Measurements from ENCODE around the gene FN1. TPM values are rescaled to one million over a fixed set of nuclear protein-coding genes. Genes with fewer than 3 reads are reported as not detected.

The FN1 gene
- total RNA-seq, 1 donor from 2014 or later = 52.0 TPM

GRCh38 chr2:215395687-215396460 is 40.0 kb downstream of the FN1 start:
- no peaks in the 10 kb centered on the region for H3K4me1 ChIP-seq
- H3K9ac ChIP-seq = no peak overlapping the region
- Mint-ChIP-seq H3K4me1 (no peaks in the 10 kb centered on the region), H3K36me3 (peaks cover 40% of the 10 kb centered on the region), H3K27ac (no peak overlapping the region), H3K4me3 (no peak overlapping the region), H3K9me3 (no peaks in the 10 kb centered on the region), H3K27me3 (ENCODE audit: insufficient read depth, low read depth) (no peaks in the 10 kb centered on the region)
- no peak for DNase-seq (ENCODE audit: low spot score)
- TF ChIP-seq EZH2 (IDR thresholded peaks at IDR 0.05) = no peak
- no peak for TF ChIP-seq EZH2phosphoT487 (IDR thresholded peaks at IDR 0.05)
- TF ChIP-seq, protein P1, sequence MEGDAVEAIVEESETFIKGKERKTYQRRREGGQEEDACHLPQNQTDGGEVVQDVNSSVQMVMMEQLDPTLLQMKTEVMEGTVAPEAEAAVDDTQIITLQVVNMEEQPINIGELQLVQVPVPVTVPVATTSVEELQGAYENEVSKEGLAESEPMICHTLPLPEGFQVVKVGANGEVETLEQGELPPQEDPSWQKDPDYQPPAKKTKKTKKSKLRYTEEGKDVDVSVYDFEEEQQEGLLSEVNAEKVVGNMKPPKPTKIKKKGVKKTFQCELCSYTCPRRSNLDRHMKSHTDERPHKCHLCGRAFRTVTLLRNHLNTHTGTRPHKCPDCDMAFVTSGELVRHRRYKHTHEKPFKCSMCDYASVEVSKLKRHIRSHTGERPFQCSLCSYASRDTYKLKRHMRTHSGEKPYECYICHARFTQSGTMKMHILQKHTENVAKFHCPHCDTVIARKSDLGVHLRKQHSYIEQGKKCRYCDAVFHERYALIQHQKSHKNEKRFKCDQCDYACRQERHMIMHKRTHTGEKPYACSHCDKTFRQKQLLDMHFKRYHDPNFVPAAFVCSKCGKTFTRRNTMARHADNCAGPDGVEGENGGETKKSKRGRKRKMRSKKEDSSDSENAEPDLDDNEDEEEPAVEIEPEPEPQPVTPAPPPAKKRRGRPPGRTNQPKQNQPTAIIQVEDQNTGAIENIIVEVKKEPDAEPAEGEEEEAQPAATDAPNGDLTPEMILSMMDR (IDR thresholded peaks at IDR 0.05) = no peak
- H3K27me3 ChIP-seq = no peaks in the 10 kb centered on the region
- no peak overlapping the region for H3K4me2 ChIP-seq
- H3K36me3 ChIP-seq = no peaks in the 10 kb centered on the region
- H3K79me2 ChIP-seq (ENCODE audit: low read depth) = no peaks in the 10 kb centered on the region
- no peaks in the 10 kb centered on the region for H4K20me1 ChIP-seq (ENCODE audit: low read depth)
- H3F3A ChIP-seq (ENCODE audit: low read depth) = no peaks in the 10 kb centered on the region
- H2AFZ ChIP-seq (replicated peaks) = no peak overlapping the region
- H3K9me3 ChIP-seq (ENCODE audit: low read depth) = no peaks in the 10 kb centered on the region
- H3K27ac ChIP-seq = no peak overlapping the region
- H3K4me3 ChIP-seq = no peak overlapping the region

GRCh38 chr2:215394102-215394805 is 41.6 kb downstream of the FN1 start:
- Mint-ChIP-seq H3K27me3 (ENCODE audit: insufficient read depth, low read depth) (no peaks in the 10 kb centered on the region), H3K27ac (no peak overlapping the region), H3K36me3 (peaks cover 47% of the 10 kb centered on the region), H3K9me3 (no peaks in the 10 kb centered on the region), H3K4me1 (no peaks in the 10 kb centered on the region), H3K4me3 (no peak overlapping the region)
- Histone ChIP-seq H3K9me3 (ENCODE audit: low read depth) (no peaks in the 10 kb centered on the region), H3F3A (ENCODE audit: low read depth) (no peaks in the 10 kb centered on the region), H3K27me3 (no peaks in the 10 kb centered on the region), H3K79me2 (ENCODE audit: low read depth) (no peaks in the 10 kb centered on the region), H3K4me3 (no peak overlapping the region), H3K4me2 (no peak overlapping the region), H3K4me1 (no peaks in the 10 kb centered on the region), H3K9ac (no peak overlapping the region), H3K27ac (no peak overlapping the region), H4K20me1 (ENCODE audit: low read depth) (no peaks in the 10 kb centered on the region), H3K36me3 (no peaks in the 10 kb centered on the region), H2AFZ (replicated peaks) (no peak overlapping the region)
- no peak for DNase-seq (ENCODE audit: low spot score)
- TF ChIP-seq EZH2 (IDR thresholded peaks at IDR 0.05) (no peak), EZH2phosphoT487 (IDR thresholded peaks at IDR 0.05) (no peak)
- TF ChIP-seq, protein P1 (IDR thresholded peaks at IDR 0.05) = no peak

- no peak overlapping the region for H3K27ac Mint-ChIP-seq
- no peak for DNase-seq (ENCODE audit: low spot score)
- Histone ChIP-seq H4K20me1 (ENCODE audit: low read depth) (no peaks in the 10 kb centered on the region), H3F3A (ENCODE audit: low read depth) (no peaks in the 10 kb centered on the region), H3K36me3 (no peaks in the 10 kb centered on the region), H2AFZ (replicated peaks) (no peak overlapping the region), H3K27ac (no peak overlapping the region), H3K9me3 (ENCODE audit: low read depth) (no peaks in the 10 kb centered on the region), H3K9ac (no peak overlapping the region), H3K4me3 (no peak overlapping the region), H3K27me3 (no peaks in the 10 kb centered on the region), H3K4me1 (no peaks in the 10 kb centered on the region), H3K4me2 (no peak overlapping the region), H3K79me2 (ENCODE audit: low read depth) (no peaks in the 10 kb centered on the region)
- H3K36me3 Mint-ChIP-seq = peaks cover 39% of the 10 kb centered on the region
- no peaks in the 10 kb centered on the region for H3K4me1 Mint-ChIP-seq
- H3K27me3 Mint-ChIP-seq (ENCODE audit: insufficient read depth, low read depth) = no peaks in the 10 kb centered on the region
- no peak for TF ChIP-seq EZH2phosphoT487 (IDR thresholded peaks at IDR 0.05)
- TF ChIP-seq, protein P1 (IDR thresholded peaks at IDR 0.05) = no peak
- H3K4me3 Mint-ChIP-seq = no peak overlapping the region
- no peaks in the 10 kb centered on the region for H3K9me3 Mint-ChIP-seq
Observed at GRCh38 chr2:215392687-215393270, 43.1 kb downstream of the FN1 start.
